Right atrium auricular region (tissue), 2 donors: ENCODE measurements around the gene HOXB3. TPM values are rescaled to one million over a fixed set of nuclear protein-coding genes. Genes with fewer than 3 reads are reported as not detected.

Experiments
- DNase-seq: peaks from one replicate; pipeline ENCODE4 v3.0.0-alpha.2; 2019; ENCODE audit warnings: low spot score
- H3K27ac ChIP-seq, 2 donors: fragments of 200-600 bp; sonication (generic); 1 replicate in 1 of 2; 2 replicates in 1 of 2; pipeline ENCODE4 v1.5.1; 2016 to 2019
- H3K27me3 ChIP-seq, 2 donors: fragments of 200-600 bp; sonication (generic); one replicate each; pipeline versions ENCODE4 v1.5.1 to v1.6.0; 2017 to 2019
- H3K36me3 ChIP-seq: fragments of 200-600 bp; sonication (generic); one replicate; pipeline ENCODE4 v1.5.1; 2016
- H3K4me1 ChIP-seq, 2 donors: fragments of 200-600 bp; sonication (generic); one replicate each; pipeline versions ENCODE4 v1.5.1 to v1.6.0; 2017 to 2019
- H3K4me3 ChIP-seq, 2 donors: fragments of 200-600 bp; sonication (generic); 1 replicate in 1 of 2; 2 replicates in 1 of 2; pipeline ENCODE4 v1.5.1; 2017 to 2019; ENCODE audit warnings: mild to moderate bottlenecking in 1 of 2, moderate library complexity in 1 of 2
- H3K9me3 ChIP-seq, 2 donors: fragments of 200-600 bp; sonication (generic); one replicate each; pipeline ENCODE4 v1.5.1; 2019
- total RNA-seq, 2 donors: library from RNA; depleted of rRNA; stranded (reverse); fragments of >200 nt; gene quantifications; one replicate each; pipeline ENCODE4 v1.1.0, GENCODE V29; 2016
- TF ChIP-seq, protein P1 (sequence below), 2 donors: fragments of 200-600 bp; sonication (generic); IDR thresholded peaks; one replicate each; pipeline ENCODE4 v1.5.1; 2019; ENCODE audit warnings: antibody characterized with exemption in 2 of 2

The HOXB3 gene
- total RNA-seq, 2 donors from 2014 or later = 0.82 to 1.2 TPM

- no peak for DNase-seq
- no peaks in the 10 kb centered on the region for H3K36me3 ChIP-seq
- no peaks in the 10 kb centered on the region for H3K9me3 ChIP-seq
- TF ChIP-seq, protein P1, sequence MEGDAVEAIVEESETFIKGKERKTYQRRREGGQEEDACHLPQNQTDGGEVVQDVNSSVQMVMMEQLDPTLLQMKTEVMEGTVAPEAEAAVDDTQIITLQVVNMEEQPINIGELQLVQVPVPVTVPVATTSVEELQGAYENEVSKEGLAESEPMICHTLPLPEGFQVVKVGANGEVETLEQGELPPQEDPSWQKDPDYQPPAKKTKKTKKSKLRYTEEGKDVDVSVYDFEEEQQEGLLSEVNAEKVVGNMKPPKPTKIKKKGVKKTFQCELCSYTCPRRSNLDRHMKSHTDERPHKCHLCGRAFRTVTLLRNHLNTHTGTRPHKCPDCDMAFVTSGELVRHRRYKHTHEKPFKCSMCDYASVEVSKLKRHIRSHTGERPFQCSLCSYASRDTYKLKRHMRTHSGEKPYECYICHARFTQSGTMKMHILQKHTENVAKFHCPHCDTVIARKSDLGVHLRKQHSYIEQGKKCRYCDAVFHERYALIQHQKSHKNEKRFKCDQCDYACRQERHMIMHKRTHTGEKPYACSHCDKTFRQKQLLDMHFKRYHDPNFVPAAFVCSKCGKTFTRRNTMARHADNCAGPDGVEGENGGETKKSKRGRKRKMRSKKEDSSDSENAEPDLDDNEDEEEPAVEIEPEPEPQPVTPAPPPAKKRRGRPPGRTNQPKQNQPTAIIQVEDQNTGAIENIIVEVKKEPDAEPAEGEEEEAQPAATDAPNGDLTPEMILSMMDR (IDR thresholded peaks at IDR 0.05) = no peak
- peak overlapping the region; percentile 83 to 90 for H3K27ac ChIP-seq
- H3K27me3 ChIP-seq = peaks cover 6 to 10% of the 10 kb centered on the region in 2 donors
- H3K4me3 ChIP-seq = peak overlapping the region in 1 of 2 donors; percentile 30
- H3K4me1 ChIP-seq = peaks cover 0 to 25% of the 10 kb centered on the region in 2 donors
Measured at GRCh38 chr17:48546137-48546923, 43.7 kb downstream of the HOXB3 start.

- TF ChIP-seq, protein P1 (IDR thresholded peaks at IDR 0.05) = no peak
- Histone ChIP-seq H3K36me3 (no peaks in the 10 kb centered on the region), H3K27ac (peak overlapping the region; percentile 83 to 90), H3K9me3 (no peaks in the 10 kb centered on the region), H3K27me3 (peaks cover 5 to 10% of the 10 kb centered on the region in 2 donors), H3K4me3 (no peak overlapping the region), H3K4me1 (peaks cover 0 to 30% of the 10 kb centered on the region in 2 donors)
- DNase-seq = no peak
Measured at GRCh38 chr17:48545539-48545938, 44.5 kb downstream of the HOXB3 start.

GRCh38 chr17:48545022-48545375, 45.0 kb downstream of the HOXB3 start, which contains the start of gene HOXB2:
Gene HOXB2 (minus strand): TSS chr17:48545109. CDS start chr17:48544911, 198 bp downstream.
- TF ChIP-seq, protein P1 (IDR thresholded peaks at IDR 0.05) = no peak
- H3K9me3 ChIP-seq = no peaks in the 10 kb centered on the region
- H3K27ac ChIP-seq = peak within 1 kb of the TSS; percentile 83 to 90
- peaks cover 3 to 10% of the 10 kb centered on the region in 2 donors for H3K27me3 ChIP-seq
- peak within 1 kb of the TSS; percentile 48 to 57 for H3K4me3 ChIP-seq
- peaks cover 0 to 30% of the 10 kb centered on the region in 2 donors for H3K4me1 ChIP-seq
- no peak for DNase-seq
- no peaks in the 10 kb centered on the region for H3K36me3 ChIP-seq

DNA sequence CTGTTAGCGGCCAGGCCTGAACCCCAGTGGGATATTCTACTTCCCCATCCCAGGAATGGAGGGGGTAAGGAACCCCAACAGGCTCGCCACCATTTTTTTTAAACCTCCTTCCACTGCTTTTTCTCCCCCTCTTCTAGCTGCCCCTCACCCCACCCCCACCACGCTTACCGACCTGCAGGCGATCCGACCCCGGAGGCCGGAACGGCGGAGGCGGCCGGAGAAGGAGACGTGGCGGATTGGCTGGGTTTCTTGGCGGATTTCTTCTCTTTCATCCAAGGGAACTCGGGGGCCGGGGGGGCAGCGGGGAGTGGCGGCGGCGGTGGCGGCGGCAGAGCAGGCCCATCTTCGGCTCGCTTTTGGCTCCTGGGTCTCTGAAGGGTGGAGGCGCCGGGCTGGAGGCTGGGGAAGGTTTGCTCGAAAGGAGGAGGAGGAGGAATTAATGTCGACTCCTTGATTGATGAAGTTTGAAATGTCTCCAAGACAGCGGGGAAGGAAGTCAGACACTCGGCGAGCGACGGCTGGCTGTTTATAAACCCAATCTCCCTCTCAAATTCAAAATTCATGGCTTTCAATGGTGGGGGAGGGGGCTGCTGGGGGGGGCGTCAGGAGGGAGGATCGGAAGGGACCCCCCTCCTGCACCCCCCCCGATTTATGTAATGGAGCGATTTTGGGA, 45.6 kb downstream of the HOXB3 start:
- Histone ChIP-seq H3K9me3 (no peaks in the 10 kb centered on the region), H3K27ac (peak overlapping the region; percentile 83 to 90), H3K4me1 (peaks cover 0 to 30% of the 10 kb centered on the region in 2 donors), H3K4me3 (peak overlapping the region; percentile 48 to 57), H3K27me3 (peaks cover 3 to 10% of the 10 kb centered on the region in 2 donors), H3K36me3 (no peaks in the 10 kb centered on the region)
- DNase-seq = peak; percentile 90
- TF ChIP-seq, protein P1 (IDR thresholded peaks at IDR 0.05) = no peak

GRCh38 chr17:48543854-48544348, 46.1 kb downstream of the HOXB3 start:
- peak overlapping the region; percentile 83 to 90 for H3K27ac ChIP-seq
- TF ChIP-seq, protein P1 (IDR thresholded peaks at IDR 0.05) = no peak
- no peaks in the 10 kb centered on the region for H3K36me3 ChIP-seq
- peak overlapping the region; percentile 48 to 57 for H3K4me3 ChIP-seq
- H3K27me3 ChIP-seq = peaks cover 3 to 10% of the 10 kb centered on the region in 2 donors
- no peak for DNase-seq
- H3K4me1 ChIP-seq = peaks cover 0 to 30% of the 10 kb centered on the region in 2 donors
- H3K9me3 ChIP-seq = no peaks in the 10 kb centered on the region
